Activated CD4-positive, CD25-positive, alpha-beta regulatory T cell treated with anti-CD3 and anti-CD28 coated beads, Interleukin-2, amount 50 U/mL, for 16 hours (primary cell): ENCODE results near the gene CELSR1.
"Not testable (repeated sequence)": the region's sequence is repeated elsewhere in the genome, so short reads cannot be mapped to it uniquely, and the experiment has no call there.

Source experiments
- DNase-seq: peaks from one replicate; pipeline ENCODE4 v3.0.0-alpha.2; 2020; ENCODE audit warnings: low read depth, low spot score

CELSR1 gene

DNA sequence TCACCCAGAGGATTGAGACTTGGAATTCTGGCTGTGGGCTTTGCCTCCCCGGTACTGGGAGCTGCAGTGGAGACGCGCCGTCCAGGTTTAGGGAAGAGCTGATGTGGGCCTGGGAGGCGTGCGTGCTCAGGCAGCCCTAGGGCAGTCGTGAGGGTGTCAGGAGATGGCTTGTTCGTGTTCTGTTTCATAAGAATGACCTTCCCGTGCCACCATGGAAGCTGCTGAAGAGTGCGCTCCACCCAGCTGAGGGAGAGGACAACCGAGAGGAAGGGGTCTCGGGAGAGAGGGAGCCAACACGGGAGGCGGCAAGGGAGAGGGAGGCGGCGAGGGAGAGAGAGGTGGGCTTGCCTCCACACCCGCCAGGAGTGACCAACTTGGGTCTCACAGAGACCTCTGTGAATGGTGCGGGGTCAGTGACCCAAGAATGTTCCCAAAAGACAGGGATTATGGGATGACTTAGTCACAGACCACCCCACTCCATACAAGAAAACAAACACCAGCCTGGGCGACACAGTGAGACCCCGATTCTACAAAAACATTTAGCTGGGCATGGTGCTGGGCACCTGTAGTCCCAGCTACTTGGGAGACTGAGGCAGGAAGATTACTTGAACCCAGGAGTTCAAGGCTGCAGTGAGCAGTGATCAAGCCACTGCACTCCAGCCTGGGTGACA, 216.6 kb downstream of the CELSR1 start:
- DNase-seq = no peak

DNA sequence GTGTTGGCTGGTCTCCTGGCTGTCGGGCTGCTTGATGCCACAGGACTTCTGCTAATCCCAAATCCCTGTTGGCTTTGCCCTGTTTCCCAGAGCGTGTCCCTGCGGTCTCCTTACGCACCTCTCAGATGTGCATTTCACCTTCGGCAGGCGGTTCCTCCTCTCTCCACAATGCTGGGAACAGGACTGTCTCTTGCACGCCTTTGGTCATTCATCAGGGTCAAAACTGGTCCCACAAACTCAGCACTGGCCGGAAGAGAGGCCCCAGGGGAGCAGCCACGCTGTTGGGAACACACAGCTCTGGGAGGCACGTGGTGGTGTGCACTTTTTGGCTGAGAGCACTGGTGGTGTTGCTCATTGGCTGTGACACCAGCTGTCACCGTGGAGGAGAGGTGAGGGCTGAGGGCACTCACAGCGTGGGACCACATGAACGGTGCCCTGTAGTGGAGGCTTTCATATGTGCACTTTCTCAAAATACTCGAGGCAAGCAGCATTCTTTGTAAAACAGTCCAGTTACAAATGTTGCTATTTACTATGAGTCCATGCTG, 217.2 kb downstream of the CELSR1 start:
- no peak for DNase-seq

DNA sequence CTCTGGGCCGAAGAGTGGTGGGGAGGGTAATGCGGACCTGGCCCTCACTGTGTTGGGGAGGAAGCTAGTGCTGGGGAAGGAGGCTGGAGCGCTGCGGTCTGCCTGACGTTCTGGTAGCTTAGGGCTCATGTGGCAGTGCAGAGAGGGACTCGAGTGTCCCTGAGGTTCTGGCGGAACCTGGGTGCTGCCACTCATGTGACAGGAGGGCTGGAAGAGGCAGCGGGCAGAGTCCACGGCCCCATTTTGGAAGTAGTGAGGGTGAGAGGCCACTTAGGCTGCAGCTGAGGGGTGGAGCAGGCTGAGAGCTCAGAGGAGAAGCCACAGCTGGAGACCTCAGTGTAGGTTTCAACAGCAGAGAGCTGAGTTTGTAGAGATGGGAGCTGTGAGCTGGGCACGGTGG, 218.1 kb downstream of the CELSR1 start:
- no peak for DNase-seq

- DNase-seq = no peak
These were observed 218.8 kb downstream of the CELSR1 start for GRCh38 chr22:46318576-46318975.

- no peak for DNase-seq
These were observed 219.8 kb downstream of the CELSR1 start for GRCh38 chr22:46317646-46318045.

DNA sequence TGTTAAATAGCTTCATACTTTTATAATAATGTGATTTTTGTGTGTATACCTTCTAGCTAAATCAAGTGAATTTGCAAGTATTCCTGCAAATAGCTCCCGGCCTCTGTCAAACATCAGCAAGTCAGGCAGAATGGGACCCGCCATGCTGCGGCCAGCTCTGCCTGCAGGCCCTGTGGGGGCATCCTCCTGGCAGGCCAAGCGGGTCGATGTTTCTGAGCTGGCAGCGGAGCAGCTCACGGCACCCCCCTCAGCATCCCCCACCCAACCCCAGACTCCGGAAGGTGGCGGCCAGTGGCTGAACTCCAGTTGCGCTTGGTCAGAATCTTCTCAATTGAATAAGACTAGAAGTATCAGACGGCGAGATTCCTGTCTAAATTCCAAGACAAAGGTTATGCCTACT, 221.4 kb downstream of the CELSR1 start:
- DNase-seq = no peak

- not testable (repeated sequence) for DNase-seq
These were observed 224.6 kb downstream of the CELSR1 start for GRCh38 chr22:46312848-46313247.

GRCh38 chr22:46312056-46312455, 225.4 kb downstream of the CELSR1 start:
- no peak for DNase-seq
